Neural crest cell (in vitro differentiated cells): Measurements from ENCODE around the gene RWDD3. TPM values are rescaled to one million over a fixed set of nuclear protein-coding genes. Genes with fewer than 3 reads are reported as not detected.

ENCODE experiments used
- DNase-seq: peaks from one replicate; pipeline ENCODE4 v3.0.0; 2021; ENCODE audit warnings: low read depth, mixed read lengths, low spot score
- H3K27ac Mint-ChIP-seq: one replicate; pipeline ENCODE4 v1.8.0; 2021; ENCODE audit warnings: mild to moderate bottlenecking, mixed read lengths; ENCODE audit not compliant: unreplicated experiment
- H3K27me3 Mint-ChIP-seq: 2 replicates; pipeline ENCODE4 v1.8.0; 2021; ENCODE audit warnings: low read depth, mild to moderate bottlenecking, mixed read lengths
- H3K36me3 Mint-ChIP-seq: 2 replicates; pipeline ENCODE4 v1.8.0; 2021; ENCODE audit warnings: low read depth, mild to moderate bottlenecking, mixed read lengths
- H3K4me1 Mint-ChIP-seq: 2 replicates; pipeline ENCODE4 v1.8.0; 2021; ENCODE audit warnings: mixed read lengths
- H3K4me3 Mint-ChIP-seq: one replicate; pipeline ENCODE4 v1.8.0; 2021; ENCODE audit warnings: mild to moderate bottlenecking, mixed read lengths
- H3K9me3 Mint-ChIP-seq: 2 replicates; pipeline ENCODE4 v1.8.0; 2021; ENCODE audit warnings: mixed read lengths
- CTCF ChIP-seq: fragments of 200-600 bp; sonication (generic); conservative IDR thresholded peaks from 2 replicates; pipeline ENCODE4 v1.5.0; 2021; ENCODE audit warnings: antibody characterized with exemption, mild to moderate bottlenecking
- total RNA-seq: library from RNA; stranded (reverse); gene quantifications from 2 replicates; pipeline ENCODE4 v1.2.1, GENCODE V29; 2021

The RWDD3 gene
- total RNA-seq, 1 donor from 2014 or later, result 18.9 TPM

- no peaks in the 10 kb centered on the region for H3K9me3 Mint-ChIP-seq
- no peak overlapping the region for H3K4me3 Mint-ChIP-seq
- H3K4me1 Mint-ChIP-seq, result no peaks in the 10 kb centered on the region
- no peak overlapping the region for H3K27ac Mint-ChIP-seq
- no peak for DNase-seq
- no peaks in the 10 kb centered on the region for H3K36me3 Mint-ChIP-seq
- H3K27me3 Mint-ChIP-seq, result no peaks in the 10 kb centered on the region
- TF ChIP-seq CTCF, result no peak
Measured at GRCh38 chr1:95287825-95288224, 53.8 kb downstream of the RWDD3 start.

Other genes starting within 250 kb of the RWDD3 start
- gene ALG14, start 161.3 kb upstream of the RWDD3 start, total RNA-seq, result 4.5 and 5.5 TPM in 2 replicates
- gene TLCD4, start 116.9 kb upstream of the RWDD3 start, total RNA-seq, result 0.89 and 1.2 TPM in 2 replicates